SK-N-SH treated with all-trans-retinoic acid at 6 μM for 48 hours (cell line): Measurements from ENCODE around the gene CDH4.

Experiments
- ATAC-seq: fragments of 200-7000 bp; cut with Tn5 transposase; 3 replicates; pipeline ENCODE4 v1.9.1; 2020; ENCODE audit warnings: mild to moderate bottlenecking, moderate library complexity
- ARNTL ChIP-seq: fragments of 450-650 bp; formaldehyde crosslinking; IDR thresholded peaks from 2 replicates; pipeline ENCODE4 v1.5.0; 2020; ENCODE audit warnings: low read depth, mild to moderate bottlenecking, moderate library complexity, borderline replicate concordance
- BACH2 ChIP-seq: fragments of 250-450 bp; sonication (Bioruptor Pico); IDR thresholded peaks from 2 replicates; pipeline ENCODE4 v1.9.0; 2021; ENCODE audit warnings: mild to moderate bottlenecking, borderline replicate concordance
- CREB5 ChIP-seq: fragments of 250-450 bp; sonication (Bioruptor Pico); IDR thresholded peaks from 2 replicates; pipeline ENCODE4 v1.5.1; 2020; ENCODE audit warnings: low read depth, mild to moderate bottlenecking, moderate library complexity
- CSRNP3 ChIP-seq: fragments of 250-450 bp; sonication (Bioruptor Pico); IDR thresholded peaks from 2 replicates; pipeline ENCODE4 v1.5.1; 2021; ENCODE audit warnings: mild to moderate bottlenecking, moderate library complexity
- GLIS3 ChIP-seq: fragments of 250-450 bp; sonication (Bioruptor Pico); IDR thresholded peaks from 2 replicates; pipeline ENCODE4 v1.5.0; 2020; ENCODE audit warnings: mild to moderate bottlenecking, moderate library complexity
- ISL1 ChIP-seq: fragments of 250-450 bp; sonication (Bioruptor Pico); IDR thresholded peaks from 2 replicates; pipeline ENCODE4 v2.1.2; 2022; ENCODE audit warnings: mild to moderate bottlenecking, moderate library complexity
- OSR1 ChIP-seq: fragments of 250-450 bp; sonication (Bioruptor Pico); IDR thresholded peaks from 2 replicates; pipeline ENCODE4 v1.8.0; 2022; ENCODE audit warnings: moderate library complexity, mild to moderate bottlenecking, inconsistent platforms
- PATZ1 ChIP-seq: fragments of 250-450 bp; sonication (Bioruptor Pico); IDR thresholded peaks from 2 replicates; pipeline ENCODE4 v1.8.0; 2020; ENCODE audit warnings: mild to moderate bottlenecking, moderate library complexity, borderline replicate concordance
- POU6F1 ChIP-seq: fragments of 250-450 bp; sonication (Bioruptor Pico); IDR thresholded peaks from 2 replicates; pipeline ENCODE4 v1.8.0; 2021; ENCODE audit warnings: low read depth, mild to moderate bottlenecking, moderate library complexity, borderline replicate concordance
- RARB ChIP-seq: fragments of 250-450 bp; sonication (Bioruptor Pico); IDR thresholded peaks from 2 replicates; pipeline ENCODE4 v1.8.0; 2021; ENCODE audit warnings: mild to moderate bottlenecking, moderate library complexity
- SNAI2 ChIP-seq: fragments of 250-450 bp; sonication (Bioruptor Pico); IDR thresholded peaks from 2 replicates; pipeline ENCODE4 v1.5.0; 2020; ENCODE audit warnings: mild to moderate bottlenecking, moderate library complexity
- TCF4 ChIP-seq: fragments of 250-450 bp; sonication (Bioruptor Pico); IDR thresholded peaks from 2 replicates; pipeline ENCODE4 v1.8.0; 2021; ENCODE audit warnings: mild to moderate bottlenecking, moderate library complexity, borderline replicate concordance
- TOX ChIP-seq: fragments of 250-450 bp; sonication (Bioruptor Pico); IDR thresholded peaks from 2 replicates; pipeline ENCODE4 v1.8.0; 2021; ENCODE audit warnings: mild to moderate bottlenecking, moderate library complexity, borderline replicate concordance
- TSHZ2 ChIP-seq: fragments of 250-450 bp; sonication (Bioruptor Pico); IDR thresholded peaks from 2 replicates; pipeline ENCODE4 v1.5.0; 2020; ENCODE audit warnings: mild to moderate bottlenecking, moderate library complexity
- ZC3H10 ChIP-seq: fragments of 250-450 bp; sonication (Bioruptor Pico); IDR thresholded peaks from 2 replicates; pipeline ENCODE4 v1.5.1; 2021; ENCODE audit warnings: mild to moderate bottlenecking, moderate library complexity
- ZFP3 ChIP-seq: fragments of 250-450 bp; sonication (Bioruptor Pico); IDR thresholded peaks from 2 replicates; pipeline ENCODE4 v1.5.0; 2020; ENCODE audit warnings: mild to moderate bottlenecking, moderate library complexity
- ZFP30 ChIP-seq: fragments of 450-650 bp; formaldehyde crosslinking; IDR thresholded peaks from 2 replicates; pipeline ENCODE4 v1.5.0; 2022; ENCODE audit warnings: mild to moderate bottlenecking, moderate library complexity
- ZNF565 ChIP-seq: fragments of 450-650 bp; formaldehyde crosslinking; conservative IDR thresholded peaks from 2 replicates; pipeline ENCODE4 v1.5.0; 2020; ENCODE audit warnings: low read depth, mild to moderate bottlenecking, moderate library complexity
- ZNF70 ChIP-seq: fragments of 450-650 bp; formaldehyde crosslinking; IDR thresholded peaks from 2 replicates; pipeline ENCODE4 v1.5.0; 2020; ENCODE audit warnings: mild to moderate bottlenecking, moderate library complexity
- ZNF8 ChIP-seq: fragments of 450-650 bp; formaldehyde crosslinking; IDR thresholded peaks from 2 replicates; pipeline ENCODE4 v1.5.0; 2020; ENCODE audit warnings: mild to moderate bottlenecking, moderate library complexity

Gene CDH4

GRCh38 chr20:61860260-61860987 is 608.4 kb downstream of the CDH4 start:
- ATAC-seq, result no peak
- no peak for TF ChIP-seq ARNTL (CRISPR knock-in tag)
- TF ChIP-seq ZNF70, result no peak
- TF ChIP-seq ISL1 (CRISPR knock-in tag), result no peak
- no peak for TF ChIP-seq ZNF8 (CRISPR knock-in tag)
- no peak for TF ChIP-seq SNAI2 (CRISPR knock-in tag)
- no peak for TF ChIP-seq GLIS3 (CRISPR knock-in tag)
- TF ChIP-seq CSRNP3, result no peak
- TF ChIP-seq PATZ1 (CRISPR knock-in tag), result no peak
- no peak for TF ChIP-seq OSR1 (CRISPR knock-in tag)
- TF ChIP-seq TOX, result no peak
- no peak for TF ChIP-seq ZFP30 (CRISPR knock-in tag)
- TF ChIP-seq ZNF565 (CRISPR knock-in tag), result no peak
- TF ChIP-seq TCF4, result no peak
- TF ChIP-seq RARB (CRISPR knock-in tag), result no peak
- TF ChIP-seq ZFP3 (CRISPR knock-in tag), result no peak
- TF ChIP-seq POU6F1 (CRISPR knock-in tag), result no peak
- no peak for TF ChIP-seq ZC3H10
- no peak for TF ChIP-seq BACH2
- no peak for TF ChIP-seq TSHZ2 (CRISPR knock-in tag)

- ATAC-seq, result no peak
These were observed 609.2 kb downstream of the CDH4 start for GRCh38 chr20:61861054-61861841.

More at GRCh38 chr20:61861054-61861841, 609.2 kb downstream of the CDH4 start:
- TF ChIP-seq ZNF8 (CRISPR knock-in tag) (no peak), PATZ1 (CRISPR knock-in tag) (no peak), TCF4 (no peak), ISL1 (CRISPR knock-in tag) (no peak), TSHZ2 (CRISPR knock-in tag) (no peak), ARNTL (CRISPR knock-in tag) (no peak), CREB5 (CRISPR knock-in tag) (no peak), GLIS3 (CRISPR knock-in tag) (no peak), ZC3H10 (no peak), ZFP3 (CRISPR knock-in tag) (no peak)
- TF ChIP-seq, all 23 proteins: peak for 0
